NCI-H1694 (cell line): Measurements from ENCODE around the gene TSPAN10.
"Not testable (repeated sequence)": the region's sequence is repeated elsewhere in the genome, so short reads cannot be mapped to it uniquely, and the experiment has no call there.

Experiments
- DNase-seq: peaks from one replicate; lab custom pipeline; 2025; lab: John Stamatoyannopoulos, UW

The TSPAN10 gene

GRCh38 chr17:81636505-81637288 is at the start of gene TSPAN10, which contains the start of gene NPLOC4:
Gene TSPAN10 (plus strand): TSS chr17:81637196. CDS start chr17:81642413, 5,217 bp downstream.
Gene NPLOC4 (minus strand): TSS chr17:81637112. CDS start chr17:81636930, 182 bp downstream.
- peak; percentile 66 for DNase-seq

- no peak for DNase-seq
Measured at GRCh38 chr17:81589612-81590011, 47.4 kb upstream of the TSPAN10 start.

DNA sequence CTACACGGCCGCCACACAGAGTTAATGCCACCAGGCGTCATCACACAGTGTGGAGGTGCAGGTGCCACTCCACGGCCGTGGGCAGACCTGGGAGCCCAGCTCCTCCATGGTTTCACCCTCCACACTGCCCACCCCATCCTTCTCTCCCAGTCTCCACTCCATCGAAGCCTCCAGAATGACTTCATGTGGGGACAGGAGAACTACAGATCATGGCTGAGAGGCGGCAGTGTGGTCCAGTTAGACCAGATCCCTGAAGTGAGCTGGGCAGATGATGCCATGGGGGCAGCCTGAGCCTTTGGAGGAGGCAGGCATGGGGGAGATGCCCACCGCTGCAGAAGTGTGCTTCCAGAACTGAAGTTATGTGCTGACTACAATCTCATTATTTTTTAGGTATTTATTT is 46.9 kb upstream of the TSPAN10 start:
- DNase-seq, result no peak

GRCh38 chr17:81591971-81592370 is 45.0 kb upstream of the TSPAN10 start:
- DNase-seq, result no peak

DNA sequence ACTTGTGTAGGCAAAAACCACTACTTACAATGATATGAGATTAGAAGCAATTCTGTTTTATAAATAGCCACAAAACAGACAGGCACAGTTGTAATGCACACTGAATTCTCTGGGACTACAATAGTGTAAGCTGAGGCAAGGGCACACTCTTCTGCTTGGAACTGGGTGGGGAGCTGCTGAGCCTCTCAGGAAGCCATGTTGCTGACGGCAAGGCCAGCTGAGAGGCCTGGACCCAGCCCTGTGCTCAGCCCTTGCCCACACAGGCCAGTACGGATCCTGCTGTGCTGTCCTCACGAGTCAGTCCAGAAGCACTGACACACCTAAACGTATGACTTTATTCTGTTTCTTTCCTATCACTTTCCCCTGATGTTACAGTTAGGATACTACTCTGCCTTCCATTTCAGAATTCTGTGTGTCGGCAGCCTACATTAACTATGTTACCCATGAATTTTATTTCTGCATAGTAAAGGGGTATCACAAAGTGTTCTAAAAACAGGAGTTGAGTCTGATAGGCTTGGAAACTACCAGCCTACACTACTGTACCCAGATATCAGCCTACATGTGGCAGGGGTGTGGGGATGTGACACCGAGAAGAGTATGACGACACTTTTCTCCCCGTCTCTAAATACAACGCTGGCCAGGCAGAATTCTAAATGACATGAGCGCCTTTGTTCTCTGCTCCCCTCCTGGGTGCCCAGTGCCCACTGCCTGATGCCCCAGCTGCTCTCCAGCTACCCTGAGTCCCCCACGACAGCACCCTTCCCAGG is 43.7 kb upstream of the TSPAN10 start:
- no peak for DNase-seq

- DNase-seq, result no peak
Measured at GRCh38 chr17:81599719-81600486, 37.1 kb upstream of the TSPAN10 start.

- DNase-seq, result peak; percentile 53
Measured at GRCh38 chr17:81601525-81602120, 35.4 kb upstream of the TSPAN10 start.

GRCh38 chr17:81603846-81604610 is 33.0 kb upstream of the TSPAN10 start:
- DNase-seq, result no peak

GRCh38 chr17:81607431-81607830 is 29.6 kb upstream of the TSPAN10 start:
- DNase-seq, result no peak

- DNase-seq, result no peak
Measured at GRCh38 chr17:81608082-81608481, 28.9 kb upstream of the TSPAN10 start.

DNA sequence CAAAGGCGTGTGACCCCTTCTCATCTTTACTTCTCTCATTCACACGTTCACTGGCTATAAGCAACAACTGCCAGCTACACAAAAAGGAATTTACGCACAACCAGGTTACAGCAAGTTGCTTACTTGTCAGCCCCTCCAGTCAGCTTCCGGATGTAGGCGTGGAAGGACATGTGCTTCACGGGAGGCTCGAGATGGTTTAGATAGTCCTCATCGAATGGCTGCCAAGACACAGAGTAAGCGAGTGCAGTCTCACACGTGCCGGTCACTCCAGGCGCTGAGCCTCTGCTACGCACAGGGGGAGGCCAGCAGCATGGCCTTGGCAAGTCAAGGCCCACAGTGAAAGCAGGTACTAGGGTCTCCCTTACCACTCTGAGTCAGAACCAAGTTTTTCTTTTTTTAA is 28.4 kb upstream of the TSPAN10 start:
- DNase-seq, result no peak

GRCh38 chr17:81609541-81610311 is 27.3 kb upstream of the TSPAN10 start:
- DNase-seq, result no peak

DNA sequence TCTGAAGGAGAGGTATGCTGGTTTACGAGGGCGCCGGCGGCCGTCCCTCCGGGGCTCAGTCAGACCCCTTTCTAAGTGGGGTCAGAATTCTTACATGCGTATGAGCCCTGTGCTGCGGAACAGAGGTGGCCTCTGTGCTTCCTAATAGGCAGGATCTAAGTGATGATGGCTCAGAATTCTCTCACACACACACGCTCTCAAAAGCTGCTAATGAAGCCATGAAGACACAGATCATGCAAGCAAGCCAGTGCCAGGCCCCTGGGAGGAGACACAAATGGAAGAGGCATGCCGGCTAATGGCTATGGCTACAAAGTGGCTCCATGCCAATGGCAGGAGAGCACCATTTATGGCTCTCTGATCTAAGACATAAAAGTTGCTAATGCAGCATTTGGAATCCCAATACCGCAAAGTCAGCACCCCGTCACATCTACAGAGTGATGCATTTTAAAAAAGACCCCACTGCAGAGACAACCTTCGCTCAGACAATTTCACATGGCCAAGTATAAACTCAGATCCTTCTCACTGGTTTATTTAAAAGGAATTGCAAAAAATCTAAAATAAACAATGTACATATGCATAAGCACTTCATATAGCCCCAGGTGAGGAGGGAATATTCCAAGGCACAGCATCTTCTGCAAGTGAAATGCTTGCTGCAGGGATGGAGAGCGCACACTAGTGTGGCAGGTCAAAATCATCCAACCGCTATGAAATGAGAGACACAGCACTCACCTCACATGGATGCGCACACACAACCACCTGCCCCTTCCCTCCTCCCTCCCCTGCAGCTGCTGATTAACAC is 24.6 kb upstream of the TSPAN10 start:
- no peak for DNase-seq

GRCh38 chr17:81615401-81615930 is 21.5 kb upstream of the TSPAN10 start:
- no peak for DNase-seq

DNA sequence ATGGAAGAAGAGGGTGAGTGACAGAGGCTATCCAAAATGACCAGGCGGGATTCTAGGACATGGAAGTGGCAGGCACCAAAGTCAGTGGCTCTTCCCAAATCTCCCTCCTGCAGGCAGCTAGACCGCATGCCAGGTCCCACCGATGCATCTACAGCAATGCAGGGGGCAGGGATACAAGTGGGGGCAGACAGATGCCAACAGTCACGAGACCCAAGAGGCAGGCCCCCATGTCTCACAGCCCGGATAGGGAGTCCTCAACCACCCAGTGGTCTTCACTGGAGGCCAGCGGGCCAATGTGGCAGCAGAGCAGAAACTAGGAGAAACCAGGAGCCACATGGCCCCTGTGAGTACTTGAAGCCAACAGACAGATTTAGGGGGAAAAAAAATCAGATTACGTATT is 20.1 kb upstream of the TSPAN10 start:
- no peak for DNase-seq

DNA sequence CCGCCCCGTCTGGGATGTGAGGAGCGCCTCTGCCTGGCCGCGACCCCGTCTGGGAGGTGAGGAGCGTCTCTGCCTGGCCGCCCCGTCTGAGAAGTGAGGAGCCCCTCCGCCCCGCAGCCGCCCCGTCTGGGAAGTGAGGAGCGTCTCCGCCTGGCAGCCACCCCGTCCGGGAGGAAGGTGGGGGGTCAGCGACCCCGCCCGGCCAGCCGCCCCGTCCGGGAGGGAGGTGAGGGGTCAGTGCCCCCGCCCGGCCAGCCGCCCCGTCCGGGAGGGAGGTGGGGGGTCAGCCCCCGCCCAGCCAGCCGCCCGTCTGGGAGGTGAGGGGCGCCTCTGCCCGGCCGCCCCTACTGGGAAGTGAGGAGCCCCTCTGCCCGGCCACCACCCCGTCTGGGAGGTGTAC is 18.7 kb upstream of the TSPAN10 start:
- DNase-seq, result not testable (repeated sequence)

DNA sequence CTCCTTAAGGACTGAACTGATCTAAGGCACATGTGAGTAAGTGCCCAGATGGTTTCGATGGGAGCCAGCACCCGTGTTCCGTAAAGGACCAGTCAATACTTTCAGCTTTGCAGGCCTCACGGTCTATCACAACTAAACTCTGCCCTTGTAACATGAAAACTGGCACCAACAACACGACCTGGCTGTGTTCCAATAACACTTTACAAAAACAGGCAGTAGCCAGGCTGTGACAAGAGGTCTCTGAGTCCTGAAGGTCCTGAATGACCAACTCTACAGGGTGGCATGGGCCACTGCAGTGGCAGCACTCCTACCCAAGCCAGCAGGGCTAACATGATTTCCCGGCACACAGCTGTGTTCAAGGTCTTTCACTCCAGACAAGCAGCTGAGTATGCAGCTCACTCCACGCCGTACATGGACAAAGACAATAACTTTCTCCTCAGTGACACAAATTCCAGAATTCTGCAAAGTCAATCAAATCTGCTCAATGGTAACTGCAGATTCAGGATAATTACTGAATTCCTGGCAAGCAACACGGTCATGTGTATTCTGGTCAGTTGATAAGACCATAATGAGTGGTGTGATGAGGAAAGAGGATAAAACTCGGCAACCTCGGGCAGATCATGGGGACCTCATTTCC is 15.4 kb upstream of the TSPAN10 start:
- no peak for DNase-seq

DNA sequence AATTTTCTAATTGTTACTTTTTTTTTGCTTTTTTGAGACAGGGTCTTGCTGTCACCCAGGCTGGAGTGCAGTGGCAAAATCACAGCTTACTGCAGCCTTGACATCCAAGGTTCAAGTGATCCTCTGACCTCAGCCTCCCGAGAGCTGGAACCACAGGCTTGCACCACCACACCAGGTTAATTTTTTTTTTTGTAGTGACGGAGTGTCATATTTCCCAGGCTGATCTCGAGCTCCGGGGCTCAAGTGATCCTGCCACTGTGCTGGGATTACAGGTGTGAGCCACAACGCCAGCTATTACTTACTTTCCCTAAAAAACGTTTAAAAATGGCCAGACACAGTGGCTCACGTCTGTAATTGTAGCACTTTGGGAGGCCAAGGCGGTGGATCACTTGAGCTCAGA is 6.7 kb upstream of the TSPAN10 start:
- no peak for DNase-seq

DNA sequence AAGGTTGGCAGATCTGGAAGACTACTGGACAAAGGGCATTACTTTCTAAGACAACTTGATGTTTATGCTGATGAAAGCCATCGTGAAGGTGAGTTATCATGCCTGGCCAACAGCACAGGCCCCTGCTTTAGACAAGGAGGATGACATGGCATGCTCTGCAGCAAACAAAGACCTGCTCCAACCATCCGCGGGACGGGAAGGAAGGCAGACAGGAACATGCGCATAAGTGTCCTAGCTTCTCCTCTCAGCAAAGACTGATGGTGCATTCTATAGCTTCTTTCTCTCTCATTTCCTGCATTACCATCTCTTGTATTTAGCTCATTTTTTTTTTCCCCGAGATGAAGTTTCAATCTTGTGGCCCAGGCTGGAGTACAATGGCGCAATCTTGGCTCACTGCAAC is 5.5 kb upstream of the TSPAN10 start:
- DNase-seq, result no peak
